ENCODE data around the gene IGF2BP2. TPM values are rescaled to one million over a fixed set of nuclear protein-coding genes. Genes with fewer than 3 reads are reported as not detected.

IGF2BP2 gene
- total RNA-seq, 1 experiment from 2014 or later = 75.9 TPM

DNA sequence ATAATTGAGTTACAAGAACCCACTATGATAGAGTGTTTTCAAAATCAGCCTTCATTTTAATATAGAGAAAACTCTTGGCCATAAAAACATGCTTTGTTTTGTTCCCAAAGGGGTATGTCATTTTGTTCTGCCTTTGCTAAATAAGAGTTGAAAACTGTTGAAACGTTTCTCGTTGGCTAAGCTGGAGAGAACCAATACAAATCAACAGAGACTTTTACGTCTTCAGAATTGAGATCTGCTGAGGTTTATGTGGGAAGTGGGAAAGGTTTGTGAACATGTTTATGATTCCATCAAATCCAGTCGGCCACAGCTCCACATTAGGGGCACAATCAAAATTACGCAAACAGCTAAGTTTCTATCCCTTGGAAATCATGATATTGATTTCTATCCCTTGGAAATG, 102.0 kb downstream of the IGF2BP2 start:
- TF ChIP-seq, protein P1, sequence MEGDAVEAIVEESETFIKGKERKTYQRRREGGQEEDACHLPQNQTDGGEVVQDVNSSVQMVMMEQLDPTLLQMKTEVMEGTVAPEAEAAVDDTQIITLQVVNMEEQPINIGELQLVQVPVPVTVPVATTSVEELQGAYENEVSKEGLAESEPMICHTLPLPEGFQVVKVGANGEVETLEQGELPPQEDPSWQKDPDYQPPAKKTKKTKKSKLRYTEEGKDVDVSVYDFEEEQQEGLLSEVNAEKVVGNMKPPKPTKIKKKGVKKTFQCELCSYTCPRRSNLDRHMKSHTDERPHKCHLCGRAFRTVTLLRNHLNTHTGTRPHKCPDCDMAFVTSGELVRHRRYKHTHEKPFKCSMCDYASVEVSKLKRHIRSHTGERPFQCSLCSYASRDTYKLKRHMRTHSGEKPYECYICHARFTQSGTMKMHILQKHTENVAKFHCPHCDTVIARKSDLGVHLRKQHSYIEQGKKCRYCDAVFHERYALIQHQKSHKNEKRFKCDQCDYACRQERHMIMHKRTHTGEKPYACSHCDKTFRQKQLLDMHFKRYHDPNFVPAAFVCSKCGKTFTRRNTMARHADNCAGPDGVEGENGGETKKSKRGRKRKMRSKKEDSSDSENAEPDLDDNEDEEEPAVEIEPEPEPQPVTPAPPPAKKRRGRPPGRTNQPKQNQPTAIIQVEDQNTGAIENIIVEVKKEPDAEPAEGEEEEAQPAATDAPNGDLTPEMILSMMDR (IDR thresholded peaks at IDR 0.05; ENCODE audit: insufficient read depth in 1 of 2, low read depth in 1 of 2, low read length in 1 of 2, severe bottlenecking in 1 of 2, unreplicated experiment in 1 of 2) = no peak
- no peak overlapping the region for H3K4me3 ChIP-seq (ENCODE audit: low read depth, low read length)
- H3K27me3 ChIP-seq (replicated peaks; ENCODE audit: control insufficient read depth, insufficient read depth, low read length) = no peaks in the 10 kb centered on the region
- Mint-ChIP-seq H3K27me3 (ENCODE audit: insufficient read depth, unreplicated experiment) (no peaks in the 10 kb centered on the region), H3K9me3 (ENCODE audit: unreplicated experiment) (no peaks in the 10 kb centered on the region), H3K4me3 (ENCODE audit: unreplicated experiment) (no peak overlapping the region), H3K27ac (ENCODE audit: unreplicated experiment) (no peak overlapping the region), H3K4me1 (ENCODE audit: low read depth, unreplicated experiment) (peaks cover 24% of the 10 kb centered on the region), H3K36me3 (ENCODE audit: insufficient read depth, unreplicated experiment) (peaks cover 27% of the 10 kb centered on the region)
- intact Hi-C loops (cut with micrococcal nuclease; ENCODE audit: unreplicated experiment) = no loop called here
- H3K4me1 ChIP-seq = peaks cover 37% of the 10 kb centered on the region
- POLR2A ChIA-PET = no interaction called here
- no peaks in the 10 kb centered on the region for H3K36me3 ChIP-seq (ENCODE audit: control insufficient read depth, insufficient read depth, low read length)
- CTCF ChIA-PET = interaction anchor here (1.1 kb wide), 1 partner anchor 63 kb away, joined by 3 read pairs; no protein-coding TSS in a partner anchor
- no TSS peak for BruUV-seq (replicated peaks)
- no peaks in the 10 kb centered on the region for H3K9me3 ChIP-seq
- no peak for DNase-seq

DNA sequence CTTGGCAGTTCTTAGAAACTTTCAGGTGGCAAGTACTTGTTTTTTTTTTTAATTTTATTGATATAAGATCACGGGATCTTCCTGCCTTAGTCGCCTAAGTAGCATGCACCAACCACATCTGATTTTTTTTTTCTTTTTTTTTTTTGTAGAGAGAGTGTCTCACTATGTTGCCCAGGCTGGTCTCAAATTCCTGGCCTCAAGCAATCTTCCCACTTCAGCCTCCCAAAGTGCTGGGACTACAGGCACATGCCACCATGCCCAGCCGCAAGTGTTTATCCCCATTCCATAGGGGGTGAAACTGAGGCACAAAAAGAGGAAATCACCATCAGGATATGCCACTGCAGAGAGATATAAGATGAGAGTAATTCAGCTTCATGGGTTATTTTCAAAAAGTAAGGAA, 102.9 kb downstream of the IGF2BP2 start:
- TF ChIP-seq, protein P1 (IDR thresholded peaks at IDR 0.05; ENCODE audit: insufficient read depth in 1 of 2, low read depth in 1 of 2, low read length in 1 of 2, severe bottlenecking in 1 of 2, unreplicated experiment in 1 of 2) = no peak
- Histone ChIP-seq H3K9me3 (no peaks in the 10 kb centered on the region), H3K4me1 (peaks cover 46% of the 10 kb centered on the region), H3K4me3 (ENCODE audit: low read depth, low read length) (no peak overlapping the region), H3K36me3 (ENCODE audit: control insufficient read depth, insufficient read depth, low read length) (no peaks in the 10 kb centered on the region), H3K27me3 (replicated peaks; ENCODE audit: control insufficient read depth, insufficient read depth, low read length) (no peaks in the 10 kb centered on the region)
- no peaks in the 10 kb centered on the region for H3K9me3 Mint-ChIP-seq (ENCODE audit: unreplicated experiment)
- POLR2A ChIA-PET = no interaction called here
- intact Hi-C loops (cut with micrococcal nuclease; ENCODE audit: unreplicated experiment) = no loop called here
- H3K27ac Mint-ChIP-seq (ENCODE audit: unreplicated experiment) = peak overlapping the region; percentile 38
- BruUV-seq (replicated peaks) = no TSS peak
- no peak overlapping the region for H3K4me3 Mint-ChIP-seq (ENCODE audit: unreplicated experiment)
- CTCF ChIA-PET = no interaction called here
- peaks cover 28% of the 10 kb centered on the region for H3K4me1 Mint-ChIP-seq (ENCODE audit: low read depth, unreplicated experiment)
- H3K27me3 Mint-ChIP-seq (ENCODE audit: insufficient read depth, unreplicated experiment) = no peaks in the 10 kb centered on the region
- DNase-seq = no peak
- H3K36me3 Mint-ChIP-seq (ENCODE audit: insufficient read depth, unreplicated experiment) = peaks cover 22% of the 10 kb centered on the region

- POLR2A ChIA-PET = no interaction called here
- Mint-ChIP-seq H3K4me3 (ENCODE audit: unreplicated experiment) (no peak overlapping the region), H3K36me3 (ENCODE audit: insufficient read depth, unreplicated experiment) (peaks cover 25% of the 10 kb centered on the region), H3K27ac (ENCODE audit: unreplicated experiment) (no peak overlapping the region), H3K9me3 (ENCODE audit: unreplicated experiment) (no peaks in the 10 kb centered on the region), H3K4me1 (ENCODE audit: low read depth, unreplicated experiment) (peaks cover 45% of the 10 kb centered on the region), H3K27me3 (ENCODE audit: insufficient read depth, unreplicated experiment) (no peaks in the 10 kb centered on the region)
- intact Hi-C loops (cut with micrococcal nuclease; ENCODE audit: unreplicated experiment) = no loop called here
- Histone ChIP-seq H3K27me3 (replicated peaks; ENCODE audit: control insufficient read depth, insufficient read depth, low read length) (no peaks in the 10 kb centered on the region), H3K4me1 (peaks cover 51% of the 10 kb centered on the region), H3K4me3 (ENCODE audit: low read depth, low read length) (no peak overlapping the region), H3K9me3 (no peaks in the 10 kb centered on the region), H3K36me3 (ENCODE audit: control insufficient read depth, insufficient read depth, low read length) (no peaks in the 10 kb centered on the region)
- no TSS peak for BruUV-seq (replicated peaks)
- DNase-seq = no peak
- TF ChIP-seq, protein P1 (IDR thresholded peaks at IDR 0.05; ENCODE audit: insufficient read depth in 1 of 2, low read depth in 1 of 2, low read length in 1 of 2, severe bottlenecking in 1 of 2, unreplicated experiment in 1 of 2) = no peak
- CTCF ChIA-PET = no interaction called here
These were observed 104.5 kb downstream of the IGF2BP2 start for GRCh38 chr3:185720326-185720725.
